ENCODE measurements around the gene SH2B3.

DNA sequence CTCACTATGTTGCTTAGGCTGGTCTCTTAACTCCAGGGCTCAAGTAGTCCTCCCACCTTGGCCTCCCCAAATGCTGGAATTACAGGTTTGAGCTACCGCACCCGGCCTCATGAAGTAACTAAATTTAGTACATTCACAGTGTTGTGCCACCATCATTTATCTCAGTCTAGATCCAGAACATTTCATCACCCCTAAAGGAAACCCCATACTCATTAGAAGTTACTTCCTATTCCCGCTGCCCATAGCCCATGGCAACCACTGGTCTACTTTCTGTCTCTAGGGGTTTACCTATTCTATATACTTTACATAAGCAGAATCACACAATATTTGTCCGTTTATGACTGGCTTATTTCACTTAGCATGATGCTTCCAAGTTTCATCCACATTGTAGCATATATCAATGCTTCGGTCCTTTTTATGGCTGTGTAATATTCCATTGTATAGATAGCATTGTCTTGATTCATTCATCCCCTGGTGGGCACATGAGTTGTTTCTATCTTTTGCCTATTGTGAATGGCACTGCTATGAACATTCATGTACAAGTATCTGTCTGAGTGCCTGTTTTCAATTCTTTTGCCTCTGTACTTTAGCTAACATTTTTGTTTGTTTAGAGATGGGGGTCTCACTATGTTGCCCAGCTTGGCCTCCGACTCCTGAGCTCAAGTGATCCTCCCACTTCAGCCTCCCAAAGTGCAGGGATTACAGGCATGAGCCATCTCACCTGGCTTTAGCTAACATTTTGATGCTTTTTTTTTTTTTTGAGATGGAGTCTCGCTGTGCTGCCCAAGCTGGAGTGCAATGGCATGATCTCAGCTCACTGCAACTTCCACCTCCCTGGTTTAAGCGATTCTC is 10.2 kb upstream of the SH2B3 start:
- no peak for TF ChIP-seq TAF1 (IDR thresholded peaks at IDR 0.05; ENCODE audit: low read depth, low read length)
- TF ChIP-seq POLR2AphosphoS5 (IDR thresholded peaks at IDR 0.05; ENCODE audit: low read depth, low read length): no peak
- no peak for TF ChIP-seq SPI1 (IDR thresholded peaks at IDR 0.05; ENCODE audit: low read depth, low read length)
- no peak for TF ChIP-seq POLR2A (IDR thresholded peaks at IDR 0.05; ENCODE audit: low read depth, low read length)
- TF ChIP-seq POU2F2 (IDR thresholded peaks at IDR 0.05; ENCODE audit: low read depth, low read length): no peak

Data from GM12891 (cell line).